Activated CD4-positive, alpha-beta T cell treated with anti-CD3 and anti-CD28 coated beads, Interleukin-2, amount 50 U/mL, for 24 hours (primary cell): Measurements from ENCODE around the gene MICAL1.

Source experiments
- DNase-seq, 2 donors: peaks; one replicate each; pipeline ENCODE4 v3.0.0-alpha.2; 2020; ENCODE audit warnings: low read depth in 1 of 2, low spot score in 1 of 2

The MICAL1 gene

GRCh38 chr6:109436041-109436440 lies 19.5 kb downstream of the MICAL1 start:
- no peak for DNase-seq

- DNase-seq: no peak
Measured at GRCh38 chr6:109434456-109434855, 21.1 kb downstream of the MICAL1 start.

DNA sequence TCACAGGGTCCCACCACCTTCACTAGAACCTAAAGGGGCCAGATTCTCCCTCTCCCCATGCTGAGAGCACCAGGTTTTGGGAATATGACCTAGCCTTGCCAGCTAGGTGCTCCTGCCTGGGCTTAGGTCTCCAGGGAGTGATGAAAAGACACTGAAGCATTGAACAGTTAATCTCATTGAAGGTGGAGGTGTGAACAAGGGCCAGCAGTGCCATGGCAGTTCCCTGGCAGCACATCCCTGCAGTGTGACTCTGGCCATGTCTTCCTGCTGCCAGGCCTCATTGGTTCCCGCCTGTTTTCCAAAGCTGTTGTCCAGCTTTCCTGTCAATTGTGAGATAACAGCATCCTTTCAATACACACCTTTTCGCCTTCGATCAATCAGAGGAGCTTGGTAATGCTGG lies 26.1 kb downstream of the MICAL1 start:
- DNase-seq: no peak

- DNase-seq: no peak
Measured at GRCh38 chr6:109428889-109429477, 26.6 kb downstream of the MICAL1 start.

DNA sequence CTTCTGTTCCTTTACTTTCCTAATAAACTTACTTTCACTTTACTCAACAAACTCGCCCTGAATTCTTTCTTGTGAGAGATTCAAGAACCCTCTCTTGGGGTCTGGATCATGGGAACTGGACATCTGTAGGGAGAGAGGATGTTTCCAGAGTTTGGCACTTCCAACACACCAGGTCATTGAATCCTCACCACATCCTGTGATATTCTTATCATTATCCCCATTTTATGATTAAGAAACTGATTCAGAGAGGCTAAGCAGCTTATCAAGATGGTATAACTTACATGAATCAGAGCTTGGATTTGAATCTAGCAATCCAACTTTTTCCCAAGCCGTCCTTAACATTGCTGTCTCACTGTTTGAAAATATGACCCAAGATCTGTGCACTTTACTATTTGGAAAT lies 30.6 kb downstream of the MICAL1 start:
- DNase-seq: no peak

DNA sequence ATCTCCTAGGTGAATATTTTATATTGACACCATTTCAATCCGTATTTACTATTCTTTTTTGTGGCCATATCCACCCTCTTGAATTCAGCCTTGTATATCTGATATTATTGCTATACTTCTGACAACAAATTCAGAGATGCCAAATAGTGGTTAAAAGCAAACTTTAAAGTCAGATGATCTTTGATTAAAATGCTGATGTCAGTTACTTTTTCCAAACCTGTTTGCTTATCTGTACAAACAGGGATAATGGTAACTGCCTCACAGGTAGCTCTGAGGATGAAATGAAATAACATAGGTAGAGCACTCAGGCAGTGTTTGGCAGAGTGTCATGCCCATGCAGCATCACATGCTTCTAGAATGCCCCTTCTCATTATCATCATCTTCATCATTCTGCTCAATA lies 34.4 kb downstream of the MICAL1 start:
- no peak for DNase-seq

DNA sequence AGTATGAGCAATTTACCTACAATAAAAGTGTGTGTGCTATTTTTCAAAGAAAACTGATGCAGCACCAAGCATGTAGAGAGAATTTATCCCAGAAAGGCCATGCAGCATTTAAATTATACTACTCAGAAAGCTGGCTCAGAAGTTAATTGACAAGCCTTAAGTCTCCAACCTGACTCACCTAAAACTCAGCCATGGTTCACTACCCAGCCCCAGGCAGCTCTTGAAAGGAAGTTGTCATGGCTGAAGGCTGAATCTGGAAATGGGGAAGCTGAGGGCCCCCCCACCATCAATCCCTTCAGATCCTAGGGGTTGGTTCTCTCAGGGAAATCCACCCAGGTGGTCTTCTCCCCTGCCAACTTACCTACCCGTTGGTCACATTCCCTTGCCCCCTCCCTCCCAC lies 34.8 kb downstream of the MICAL1 start:
- no peak for DNase-seq

DNA sequence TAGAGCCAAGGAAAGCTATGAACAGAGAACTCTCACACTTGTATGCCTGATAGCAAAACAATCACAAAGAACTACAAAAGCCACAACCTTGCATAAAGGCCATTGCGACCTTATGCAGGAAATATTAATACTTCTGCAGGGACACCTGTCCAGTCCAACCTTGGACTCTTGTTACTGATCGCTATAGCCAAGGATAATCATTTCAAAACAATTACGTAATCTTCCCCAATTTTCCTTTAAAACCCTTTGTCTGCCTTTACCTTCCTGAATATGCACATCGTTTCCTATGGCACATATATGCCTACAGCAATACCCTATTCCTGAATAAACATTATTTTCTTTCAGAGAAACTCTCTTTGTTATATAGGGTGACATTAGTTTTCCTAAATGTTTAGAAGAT lies 37.9 kb downstream of the MICAL1 start:
- DNase-seq: no peak

DNA sequence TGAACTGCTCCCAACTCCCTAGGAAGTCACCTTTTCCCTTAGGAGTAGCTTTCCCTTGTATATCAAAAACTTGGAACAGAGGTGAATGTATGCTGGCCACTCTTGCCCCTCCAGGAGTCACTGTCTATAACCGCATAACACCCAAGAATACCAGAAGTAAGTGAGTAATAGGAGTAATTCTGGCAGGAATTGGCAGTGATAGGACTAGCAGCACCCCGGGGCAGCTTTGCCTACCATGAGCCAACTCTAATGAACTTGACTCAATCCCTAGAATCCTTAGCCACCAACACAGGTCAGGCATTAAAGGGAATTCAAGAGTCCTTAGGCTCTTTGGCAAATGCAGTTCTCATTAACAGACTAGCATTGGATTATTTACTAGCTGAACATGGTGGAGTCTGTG lies 44.5 kb downstream of the MICAL1 start:
- no peak for DNase-seq

GRCh38 chr6:109406196-109406595 lies 49.4 kb downstream of the MICAL1 start:
- DNase-seq: no peak

- no peak for DNase-seq
Measured at GRCh38 chr6:109397020-109397419, 58.6 kb downstream of the MICAL1 start.

GRCh38 chr6:109396046-109396718 lies 59.4 kb downstream of the MICAL1 start:
- DNase-seq: no peak
